Ovary (tissue), 9 donors: ENCODE measurements around the gene LARP6. TPM values are rescaled to one million over a fixed set of nuclear protein-coding genes. Genes with fewer than 3 reads are reported as not detected.

Experiments
- DNase-seq, 5 donors: peaks; one replicate each; pipeline ENCODE4 v3.0.0-alpha.2; 2019 to 2020
- H3K27ac ChIP-seq, 2 donors: fragments of 200-600 bp; one replicate each; pipeline versions ENCODE4 v1.5.1 to v1.8.0; 2019 to 2022
- H3K27me3 ChIP-seq: fragments of 200-600 bp; one replicate; pipeline ENCODE4 v1.8.0; 2022
- H3K36me3 ChIP-seq: fragments of 200-600 bp; sonication (generic); one replicate; pipeline ENCODE4 v1.5.1; 2019
- H3K4me1 ChIP-seq: one replicate; pipeline ENCODE4 v1.8.1; 2013; ENCODE audit warnings: mild to moderate bottlenecking, moderate library complexity; ENCODE audit not compliant: insufficient read depth
- H3K4me3 ChIP-seq: fragments of 200-600 bp; sonication (generic); one replicate; pipeline ENCODE4 v1.5.1; 2017
- H3K9me3 ChIP-seq, 2 donors: fragments of 200-600 bp in 1 of 2; sonication (generic) in 1 of 2; one replicate each; pipeline versions ENCODE4 v1.5.1 to v1.8.1; 2013 to 2019; ENCODE audit warnings: mild to moderate bottlenecking in 1 of 2, moderate library complexity in 1 of 2
- CTCF ChIP-seq, 3 donors: fragments of 450-650 bp in 2 of 3; fragments of 200-600 bp in 1 of 3; IDR thresholded peaks; one replicate each; pipeline versions ENCODE4 v1.5.1 to v1.8.0; 2016 to 2022; ENCODE audit warnings: antibody characterized with exemption in 3 of 3, mild to moderate bottlenecking in 1 of 3
- EP300 ChIP-seq: sonication (generic); formaldehyde crosslinking; IDR thresholded peaks from one replicate; pipeline ENCODE4 v1.6.1; 2017; ENCODE audit warnings: antibody characterized with exemption
- POLR2A ChIP-seq: fragments of 450-650 bp; IDR thresholded peaks from one replicate; pipeline ENCODE4 v1.6.1; 2017; ENCODE audit warnings: antibody characterized with exemption, mild to moderate bottlenecking, moderate library complexity
- WGBS, 3 donors: extraction: QIAGEN DNeasy Blood & Tissue Kit in 1 of 3; methylation state at CpG; one replicate each; pipeline versions ENCODE4 v1.1.5 to v1.1.7; 2013 to 2017; 5-methylcytosine and 5-hydroxymethylcytosine counted together
- intact Hi-C, 4 donors: fragments of 100-400 bp; cut with DNase I; formaldehyde crosslinking; loops; one replicate each; pipeline versions ENCODE4 v1.11.0 to v1.15.1; 2022 to 2023
- polyA plus RNA-seq, 2 donors: library from polyadenylated mRNA; stranded (reverse); fragments of 200-250 nt in 1 of 2; fragments of 350-450 nt in 1 of 2; fragmentation: Illumina TruSeq in 1 of 2; extraction: RNeasy Lipid Tissue Mini Kit (QIAGEN cat#74804) in 1 of 2; gene quantifications; one replicate each; pipeline ENCODE4 v1.2.3, GENCODE V29; 2013 to 2014
- total RNA-seq, 7 donors: library from RNA; depleted of rRNA in 2 of 7; stranded (reverse); fragments of >200 nt in 2 of 7; fragmentation: NEBNext Ultra II Directional in 3 of 7; extraction: Animal tissue kit (Norgen Biotek cat#: 25700) in 3 of 7; gene quantifications; one replicate each; pipeline versions ENCODE4 v1.1.0 to v1.2.4, GENCODE V29; 2016 to 2023
- donor health status: DM: no; HTN: no; CAD: no; lungs with moderate emphysema.
- donor health status: DM: no; HTN: no; CAD: no.
- donor health status: Bipolar disorder and iron deficiency.
- donor health status: DM: yes; HTN: yes; CAD: no.
- donor health status: DM: no; HTN: no; CAD: no.
- donor health status: DM: yes; HTN: yes; CAD: no.

The LARP6 gene
- total and polyA plus RNA-seq, 9 donors = 13.4 to 61.7 (median 31.9) TPM

- Histone ChIP-seq H3K4me1 (peaks cover 13% of the 10 kb centered on the region), H3K27ac (peak overlapping the region; percentile 87 to 97), H3K36me3 (no peaks in the 10 kb centered on the region), H3K4me3 (peak overlapping the region; percentile 83), H3K27me3 (no peaks in the 10 kb centered on the region), H3K9me3 (no peaks in the 10 kb centered on the region)
- 26 to 46% (median 28%) methylated on average over 4 of the region's 4 CpGs for WGBS, 3 donors
- TF ChIP-seq EP300 = no peak
- no peak for TF ChIP-seq CTCF (IDR thresholded peaks at IDR 0.05)
- TF ChIP-seq POLR2A = no peak
- DNase-seq = peak in 1 of 5 donors; percentile 52
- intact Hi-C loops = no loop called here
Measured at GRCh38 chr15:70854666-70854976, 664 bp upstream of the LARP6 start.

GRCh38 chr15:70853318-70853972, 512 bp downstream of the LARP6 start:
- no peaks in the 10 kb centered on the region for H3K36me3 ChIP-seq
- H3K4me1 ChIP-seq = peaks cover 7% of the 10 kb centered on the region
- DNase-seq = peak; percentile 39 to 70 (median 64)
- H3K4me3 ChIP-seq = peak overlapping the region; percentile 83
- intact Hi-C loops = no loop called here
- no peaks in the 10 kb centered on the region for H3K9me3 ChIP-seq
- no peaks in the 10 kb centered on the region for H3K27me3 ChIP-seq
- WGBS, 3 donors = 1 to 4% (median 1%) methylated on average over 25 to 54 of the region's 54 CpGs
- peak overlapping the region; percentile 87 to 97 for H3K27ac ChIP-seq
- TF ChIP-seq EP300 = no peak
- no peak for TF ChIP-seq CTCF (IDR thresholded peaks at IDR 0.05)
- no peak for TF ChIP-seq POLR2A

- H3K4me1 ChIP-seq = peaks cover 7% of the 10 kb centered on the region
- intact Hi-C loops = no loop called here
- H3K27ac ChIP-seq = peak overlapping the region; percentile 87 to 97
- TF ChIP-seq POLR2A (no peak), EP300 (no peak)
- H3K4me3 ChIP-seq = peak overlapping the region; percentile 83
- WGBS, 3 donors = 34 to 40% (median 36%) methylated on average over 11 of the region's 11 CpGs
- H3K9me3 ChIP-seq = no peaks in the 10 kb centered on the region
- H3K36me3 ChIP-seq = no peaks in the 10 kb centered on the region
- no peaks in the 10 kb centered on the region for H3K27me3 ChIP-seq
- no peak for DNase-seq
Measured at GRCh38 chr15:70852501-70853317, 1.2 kb downstream of the LARP6 start.

GRCh38 chr15:70851889-70852288, 2.1 kb downstream of the LARP6 start:
- Histone ChIP-seq H3K27me3 (no peaks in the 10 kb centered on the region), H3K4me1 (peaks cover 4% of the 10 kb centered on the region)
- intact Hi-C loops = no loop called here

More at GRCh38 chr15:70851889-70852288, 2.1 kb downstream of the LARP6 start:
- Histone ChIP-seq H3K27ac (no peak overlapping the region), H3K4me3 (no peak overlapping the region), H3K36me3 (no peaks in the 10 kb centered on the region), H3K9me3 (no peaks in the 10 kb centered on the region)
- DNase-seq = no peak
- TF ChIP-seq POLR2A (no peak), EP300 (no peak), CTCF (IDR thresholded peaks at IDR 0.05) (no peak)
- WGBS, 3 donors = 93 to 100% (median 95%) methylated on average over 6 of the region's 6 CpGs
